H1 (cell line): ENCODE results near the gene APP. TPM values are rescaled to one million over a fixed set of nuclear protein-coding genes. Genes with fewer than 3 reads are reported as not detected.

Experiments used
- CTCF ChIA-PET: fragments of 300-600 bp; sonication (Branson Sonifier 250); formaldehyde crosslinking; loops from one replicate; lab custom pipeline; 2021; ENCODE audit not compliant: partially characterized antibody; lab: Charles Lee
- POLR2A ChIA-PET: fragments of 300-600 bp; sonication (Branson Sonifier 250); formaldehyde crosslinking; loops from one replicate; lab custom pipeline; 2021; ENCODE audit warnings: inconsistent platforms; ENCODE audit not compliant: partially characterized antibody; lab: Charles Lee
- DNase-seq, 2 experiments: peaks; one replicate each; pipeline versions ENCODE4 v3.0.0 to v3.0.0-alpha.2; 2010 to 2022; ENCODE audit warnings: low spot score in 2 of 2, low read depth in 1 of 2, mixed read lengths in 1 of 2
- FAIRE-seq: peaks from 2 replicates; lab custom pipeline; 2011; peaks lifted over from hg19 to GRCh38; lab: Jason Lieb, UNC
- H2AFZ ChIP-seq: 2 replicates; pipeline ENCODE4 v1.8.1; 2012; ENCODE audit warnings: low read length, inconsistent platforms
- H2AK5ac ChIP-seq: 2 replicates; pipeline ENCODE4 v1.6.1; 2013; ENCODE audit warnings: low read depth, low read length
- H2BK120ac ChIP-seq: replicated peaks from 2 replicates; pipeline ENCODE3; 2013; ENCODE audit warnings: low read depth, low read length, inconsistent platforms
- H2BK12ac ChIP-seq: 2 replicates; pipeline ENCODE4 v1.6.1; 2013; ENCODE audit warnings: low read depth, low read length
- H2BK15ac ChIP-seq: 2 replicates; pipeline ENCODE4 v1.6.1; 2013; ENCODE audit warnings: low read length
- H2BK20ac ChIP-seq: 2 replicates; pipeline ENCODE4 v1.6.1; 2013; ENCODE audit warnings: low read length
- H2BK5ac ChIP-seq: 2 replicates; pipeline ENCODE4 v1.6.1; 2013; ENCODE audit warnings: low read depth, low read length
- H3K14ac ChIP-seq: 2 replicates; pipeline ENCODE4 v1.6.1; 2013; ENCODE audit warnings: inconsistent platforms; ENCODE audit not compliant: insufficient read length
- H3K18ac ChIP-seq: 2 replicates; pipeline ENCODE4 v1.6.1; 2013; ENCODE audit warnings: low read length; ENCODE audit errors: extremely low read depth
- H3K23ac ChIP-seq: 2 replicates; pipeline ENCODE4 v1.6.1; 2013; ENCODE audit warnings: inconsistent platforms; ENCODE audit not compliant: insufficient read length
- H3K23me2 ChIP-seq: 2 replicates; pipeline ENCODE4 v1.6.1; 2013; ENCODE audit warnings: low read depth, low read length
- H3K27ac ChIP-seq: 2 replicates; pipeline ENCODE4 v1.6.1; 2011; ENCODE audit warnings: low read depth, low read length, inconsistent platforms
- H3K27me3 ChIP-seq, 4 experiments: replicated peaks in 1 of 4; 1 replicate in 1 of 4; 2 replicates in 3 of 4; pipeline versions ENCODE4 v1.6.1 to v1.8.1; 2011 to 2013; ENCODE audit warnings: low read length in 3 of 4, mild to moderate bottlenecking in 3 of 4, inconsistent platforms in 2 of 4, mixed read lengths in 2 of 4, moderate library complexity in 1 of 4; ENCODE audit not compliant: control insufficient read depth in 3 of 4, insufficient read depth in 3 of 4; ENCODE audit errors: extremely low read depth in 1 of 4
- H3K36me3 ChIP-seq, 4 experiments: 2 replicates each; pipeline versions ENCODE4 v1.6.1 to v1.8.1; 2011 to 2013; ENCODE audit warnings: mild to moderate bottlenecking in 4 of 4, low read length in 3 of 4, moderate library complexity in 2 of 4, control low read depth in 1 of 4, inconsistent platforms in 1 of 4; ENCODE audit not compliant: insufficient read depth in 4 of 4, control insufficient read depth in 2 of 4
- H3K4ac ChIP-seq: replicated peaks from 2 replicates; pipeline ENCODE3; 2013; ENCODE audit warnings: low read length, low read depth, mixed read lengths, inconsistent platforms; ENCODE audit not compliant: insufficient read length
- H3K4me1 ChIP-seq, 4 experiments: replicated peaks in 1 of 4; 1 replicate in 1 of 4; 2 replicates in 3 of 4; pipeline versions ENCODE4 v1.6.1 to v1.8.1; 2011 to 2013; ENCODE audit warnings: low read length in 3 of 4, inconsistent platforms in 2 of 4, mixed read lengths in 1 of 4; ENCODE audit not compliant: insufficient read depth in 4 of 4, control insufficient read depth in 3 of 4
- H3K4me2 ChIP-seq, 2 experiments: 2 replicates each; pipeline versions ENCODE4 v1.6.1 to v1.8.1; 2011 to 2013; ENCODE audit warnings: low read depth in 2 of 2, low read length in 2 of 2, control low read depth in 1 of 2, inconsistent platforms in 1 of 2, mild to moderate bottlenecking in 1 of 2; ENCODE audit not compliant: insufficient read depth in 1 of 2
- H3K4me3 ChIP-seq, 4 experiments: fragments of 200-600, 300-600 bp in 1 of 4; sonication (generic), shearing (Covaris generic), sonication (Bioruptor Twin) in 1 of 4; 2 replicates each; pipeline versions ENCODE4 v1.5.1 to v1.8.1; 2011 to 2016; ENCODE audit warnings: low read length in 4 of 4, low read depth in 3 of 4, control low read depth in 2 of 4, inconsistent platforms in 2 of 4, mild to moderate bottlenecking in 2 of 4, mixed read lengths in 1 of 4, moderate library complexity in 1 of 4; ENCODE audit not compliant: insufficient read depth in 2 of 4; ENCODE audit errors: extremely low read depth in 1 of 4
- H3K56ac ChIP-seq: replicated peaks from 2 replicates; pipeline ENCODE3; 2013; ENCODE audit warnings: low read depth, mild to moderate bottlenecking, mixed read lengths, low read length, inconsistent platforms; ENCODE audit not compliant: insufficient read length
- H3K79me1 ChIP-seq: 2 replicates; pipeline ENCODE4 v1.6.1; 2013; ENCODE audit warnings: low read depth, low read length, control low read depth
- H3K79me2 ChIP-seq, 2 experiments: 2 replicates each; pipeline versions ENCODE4 v1.6.1 to v1.8.1; 2012 to 2013; ENCODE audit warnings: low read length in 2 of 2, mild to moderate bottlenecking in 2 of 2, inconsistent platforms in 1 of 2; ENCODE audit not compliant: insufficient read depth in 2 of 2, control insufficient read depth in 1 of 2
- H3K9ac ChIP-seq, 4 experiments: replicated peaks in 1 of 4; 1 replicate in 1 of 4; 2 replicates in 3 of 4; pipeline versions ENCODE4 v1.6.1 to v1.8.1; 2011 to 2013; ENCODE audit warnings: low read depth in 3 of 4, low read length in 3 of 4, control low read depth in 2 of 4, mild to moderate bottlenecking in 2 of 4, moderate library complexity in 2 of 4, inconsistent platforms in 1 of 4; ENCODE audit errors: extremely low read depth in 1 of 4
- H3K9me3 ChIP-seq, 2 experiments: 2 replicates each; pipeline versions ENCODE4 v1.6.1 to v1.8.1; 2012 to 2013; ENCODE audit warnings: mild to moderate bottlenecking in 2 of 2, moderate library complexity in 2 of 2, control low read depth in 1 of 2, inconsistent platforms in 1 of 2, low read depth in 1 of 2, low read length in 1 of 2, mixed read lengths in 1 of 2; ENCODE audit not compliant: insufficient read depth in 2 of 2
- H4K20me1 ChIP-seq, 2 experiments: replicated peaks in 1 of 2; 2 replicates each; pipeline versions ENCODE3 to v1.8.1; 2011 to 2013; ENCODE audit warnings: inconsistent platforms in 2 of 2, low read length in 2 of 2, mild to moderate bottlenecking in 1 of 2; ENCODE audit not compliant: insufficient read depth in 2 of 2, control insufficient read depth in 1 of 2
- H4K5ac ChIP-seq: 2 replicates; pipeline ENCODE4 v1.6.1; 2013; ENCODE audit warnings: low read length, low read depth, mixed read lengths, inconsistent platforms; ENCODE audit not compliant: insufficient read length
- H4K8ac ChIP-seq: 2 replicates; pipeline ENCODE4 v1.8.0; 2013; ENCODE audit warnings: mild to moderate bottlenecking, moderate library complexity, low read length, inconsistent platforms; ENCODE audit not compliant: insufficient read depth; ENCODE audit errors: extremely low read depth
- H4K91ac ChIP-seq: replicated peaks from 2 replicates; pipeline ENCODE3; 2013; ENCODE audit warnings: low read length, mixed read lengths, inconsistent platforms; ENCODE audit not compliant: insufficient read length
- BCL11A ChIP-seq, 2 experiments: IDR thresholded peaks; one replicate each; pipeline ENCODE4 v1.6.1; 2011; ENCODE audit warnings: low read depth in 2 of 2, low read length in 2 of 2, mild to moderate bottlenecking in 2 of 2
- NRF1 ChIP-seq: IDR thresholded peaks from 2 replicates; pipeline ENCODE4 v1.6.1; 2011; ENCODE audit warnings: mild to moderate bottlenecking, low read depth, low read length, improper control_type of control experiment
- PHF8 ChIP-seq: fragments of 200-600 bp; sonication (generic); conservative IDR thresholded peaks from 2 replicates; pipeline ENCODE4 v1.7.1; 2012; ENCODE audit warnings: low read depth, mild to moderate bottlenecking, inconsistent platforms, low read length, moderate library complexity
- RBBP5 ChIP-seq: IDR thresholded peaks from 2 replicates; pipeline ENCODE4 v1.7.1; 2012; ENCODE audit warnings: low read depth, mild to moderate bottlenecking, inconsistent platforms, low read length, moderate library complexity, borderline replicate concordance
- SP1 ChIP-seq: IDR thresholded peaks from 2 replicates; pipeline ENCODE4 v1.6.1; 2011; ENCODE audit warnings: low read depth, low read length
- TCF12 ChIP-seq: IDR thresholded peaks from 2 replicates; pipeline ENCODE4 v1.6.1; 2011; ENCODE audit warnings: low read depth, mild to moderate bottlenecking, low read length
- WGBS, 2 experiments: shearing (Covaris generic) in 1 of 2; methylation state at CpG; one replicate each; pipeline versions ENCODE4 v1.1.6 to v1.1.7; 2013 to 2015; ENCODE audit warnings: low lambda C conversion rate in 2 of 2, mixed read lengths in 2 of 2, inconsistent platforms in 1 of 2, low coverage in 1 of 2, missing lambda C conversion rate in 1 of 2; ENCODE audit not compliant: insufficient replicate concordance in 2 of 2, insufficient coverage in 1 of 2, insufficient read length in 1 of 2; ENCODE audit errors: extremely low coverage in 1 of 2, missing lambda C conversion rate in 1 of 2; 5-methylcytosine and 5-hydroxymethylcytosine counted together
- polyA plus RNA-seq, 7 experiments: library from polyadenylated mRNA; depleted of rRNA in 3 of 7; stranded (reverse) in 5 of 7; unstranded in 2 of 7; fragments of >200 nt in 5 of 7; fragments of 200-250 nt in 2 of 7; gene quantifications; 1 replicate in 5 of 7; 2 replicates in 1 of 7; 4 replicates in 1 of 7; pipeline versions ENCODE4 v1.2.1 to v1.2.3, GENCODE V29; 2011 to 2013; ENCODE audit warnings: missing spikeins in 2 of 7, mixed read lengths in 2 of 7
- total RNA-seq: library from RNA; stranded (reverse); fragmentation: NEBNext Ultra II Directional; extraction: Animal tissue kit (Norgen Biotek cat#: 25700); gene quantifications from 2 replicates; pipeline ENCODE4 v1.2.1, GENCODE V29; 2021
- TF ChIP-seq, protein P1 (sequence below): IDR thresholded peaks from 2 replicates; pipeline ENCODE4 v1.6.1; 2011; ENCODE audit warnings: low read length, improper control_type of control experiment
- TF ChIP-seq, protein P2 (sequence below), 3 experiments: IDR thresholded peaks; 1 replicate in 2 of 3; 2 replicates in 1 of 3; pipeline versions ENCODE4 v1.5.1 to v1.6.1; 2011; ENCODE audit warnings: low read length in 3 of 3, mild to moderate bottlenecking in 3 of 3, inconsistent platforms in 2 of 3, low read depth in 1 of 3, moderate library complexity in 1 of 3; ENCODE audit not compliant: insufficient read depth in 1 of 3; ENCODE audit errors: control extremely low read depth in 1 of 3
- TF ChIP-seq, protein P3 (sequence below): IDR thresholded peaks from 2 replicates; pipeline ENCODE4 v1.6.1; 2012; ENCODE audit warnings: inconsistent platforms

Gene APP
- total and polyA plus RNA-seq, 2 of the 8 experiments (the other 6 are each of a cell fraction or from before 2014, with no cell fraction given): 375 to 551 TPM

DNA sequence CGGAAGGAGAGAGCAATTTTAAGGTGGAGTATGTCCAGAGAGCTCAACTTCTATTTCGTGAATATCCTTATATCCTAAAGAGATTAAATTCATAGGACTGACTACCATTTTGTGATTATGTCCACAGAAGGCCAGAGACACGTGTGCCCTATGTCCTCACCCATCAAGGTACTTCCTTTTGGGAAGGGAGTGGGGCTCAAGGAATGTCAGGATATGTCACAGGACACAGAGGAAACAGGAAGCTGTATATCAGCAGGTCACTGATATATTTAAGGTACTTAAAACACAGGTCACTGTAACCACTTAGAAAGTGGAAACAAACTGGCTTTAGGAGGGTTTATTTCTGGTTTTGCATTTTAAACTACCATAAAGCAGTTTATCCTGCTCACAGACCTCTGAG lies 184.6 kb downstream of the APP start:
- Histone ChIP-seq H3K9me3 (no peaks in the 10 kb centered on the region), H3K14ac (no peak overlapping the region), H3K79me1 (no peaks in the 10 kb centered on the region), H3K79me2 (peaks cover 0 to 9% of the 10 kb centered on the region in 2 experiments; a peak in 1 of 4 replicates), H3K4me1 (peaks cover 0 to 13% (median 11%) of the 10 kb centered on the region in 4 experiments; a peak in 6 of 7 replicates), H2BK5ac (no peak overlapping the region), H3K27ac (no peak overlapping the region), H4K91ac (no peak overlapping the region), H4K8ac (no peak overlapping the region), H3K36me3 (peaks cover 0 to 24% (median 9%) of the 10 kb centered on the region in 4 experiments; a peak in 4 of 8 replicates), H4K5ac (no peak overlapping the region), H3K4ac (no peak overlapping the region), H2BK15ac (no peak overlapping the region), H3K23ac (no peak overlapping the region), H3K56ac (no peak overlapping the region), H3K18ac (no peak overlapping the region), H4K20me1 (no peaks in the 10 kb centered on the region), H3K27me3 (no peaks in the 10 kb centered on the region), H3K4me2 (no peak overlapping the region), H2BK20ac (no peak overlapping the region), H3K4me3 (no peak overlapping the region), H3K23me2 (no peaks in the 10 kb centered on the region), H2BK120ac (no peak overlapping the region), H2BK12ac (no peak overlapping the region), H2AFZ (no peak overlapping the region), H2AK5ac (no peak overlapping the region), H3K9ac (no peak overlapping the region)
- ChIA-PET CTCF (no interaction called here), POLR2A (interaction anchor here (1.8 kb wide), 1 partner anchor 93 kb away, joined by 5 read pairs; no protein-coding TSS in a partner anchor)
- DNase-seq (no peak), FAIRE-seq (no peak)
- no peak for TF ChIP-seq BCL11A (IDR thresholded peaks at IDR 0.05; ENCODE audit: low read depth in 2 of 2, low read length in 2 of 2)
- TF ChIP-seq, protein P1, sequence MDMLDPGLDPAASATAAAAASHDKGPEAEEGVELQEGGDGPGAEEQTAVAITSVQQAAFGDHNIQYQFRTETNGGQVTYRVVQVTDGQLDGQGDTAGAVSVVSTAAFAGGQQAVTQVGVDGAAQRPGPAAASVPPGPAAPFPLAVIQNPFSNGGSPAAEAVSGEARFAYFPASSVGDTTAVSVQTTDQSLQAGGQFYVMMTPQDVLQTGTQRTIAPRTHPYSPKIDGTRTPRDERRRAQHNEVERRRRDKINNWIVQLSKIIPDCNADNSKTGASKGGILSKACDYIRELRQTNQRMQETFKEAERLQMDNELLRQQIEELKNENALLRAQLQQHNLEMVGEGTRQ: no peak
- TF ChIP-seq SP1: no peak
- TF ChIP-seq, protein P2, sequence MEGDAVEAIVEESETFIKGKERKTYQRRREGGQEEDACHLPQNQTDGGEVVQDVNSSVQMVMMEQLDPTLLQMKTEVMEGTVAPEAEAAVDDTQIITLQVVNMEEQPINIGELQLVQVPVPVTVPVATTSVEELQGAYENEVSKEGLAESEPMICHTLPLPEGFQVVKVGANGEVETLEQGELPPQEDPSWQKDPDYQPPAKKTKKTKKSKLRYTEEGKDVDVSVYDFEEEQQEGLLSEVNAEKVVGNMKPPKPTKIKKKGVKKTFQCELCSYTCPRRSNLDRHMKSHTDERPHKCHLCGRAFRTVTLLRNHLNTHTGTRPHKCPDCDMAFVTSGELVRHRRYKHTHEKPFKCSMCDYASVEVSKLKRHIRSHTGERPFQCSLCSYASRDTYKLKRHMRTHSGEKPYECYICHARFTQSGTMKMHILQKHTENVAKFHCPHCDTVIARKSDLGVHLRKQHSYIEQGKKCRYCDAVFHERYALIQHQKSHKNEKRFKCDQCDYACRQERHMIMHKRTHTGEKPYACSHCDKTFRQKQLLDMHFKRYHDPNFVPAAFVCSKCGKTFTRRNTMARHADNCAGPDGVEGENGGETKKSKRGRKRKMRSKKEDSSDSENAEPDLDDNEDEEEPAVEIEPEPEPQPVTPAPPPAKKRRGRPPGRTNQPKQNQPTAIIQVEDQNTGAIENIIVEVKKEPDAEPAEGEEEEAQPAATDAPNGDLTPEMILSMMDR (IDR thresholded peaks at IDR 0.05; ENCODE audit: control extremely low read depth in 1 of 3, insufficient read depth in 1 of 3, low read depth in 1 of 3, low read length in 3 of 3): no peak
- TF ChIP-seq RBBP5: no peak
- TF ChIP-seq, protein P3, sequence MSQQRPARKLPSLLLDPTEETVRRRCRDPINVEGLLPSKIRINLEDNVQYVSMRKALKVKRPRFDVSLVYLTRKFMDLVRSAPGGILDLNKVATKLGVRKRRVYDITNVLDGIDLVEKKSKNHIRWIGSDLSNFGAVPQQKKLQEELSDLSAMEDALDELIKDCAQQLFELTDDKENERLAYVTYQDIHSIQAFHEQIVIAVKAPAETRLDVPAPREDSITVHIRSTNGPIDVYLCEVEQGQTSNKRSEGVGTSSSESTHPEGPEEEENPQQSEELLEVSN: no peak
- TF ChIP-seq PHF8: no peak
- no peak for TF ChIP-seq NRF1
- no peak for TF ChIP-seq TCF12
- 85% methylated on average over 3 of the region's 3 CpGs; no CpG with 5 or more reads in 1 of the 2 experiments for WGBS, 2 experiments
